CD4-positive, alpha-beta T cell treated with Interleukin-2 at 100 ng/mL for 4 hours (primary cell): Measurements from ENCODE around the gene PSD.

Experiments
- DNase-seq: peaks from one replicate; pipeline ENCODE4 v3.0.0-alpha.2; 2020; ENCODE audit warnings: low spot score

Gene PSD

DNA sequence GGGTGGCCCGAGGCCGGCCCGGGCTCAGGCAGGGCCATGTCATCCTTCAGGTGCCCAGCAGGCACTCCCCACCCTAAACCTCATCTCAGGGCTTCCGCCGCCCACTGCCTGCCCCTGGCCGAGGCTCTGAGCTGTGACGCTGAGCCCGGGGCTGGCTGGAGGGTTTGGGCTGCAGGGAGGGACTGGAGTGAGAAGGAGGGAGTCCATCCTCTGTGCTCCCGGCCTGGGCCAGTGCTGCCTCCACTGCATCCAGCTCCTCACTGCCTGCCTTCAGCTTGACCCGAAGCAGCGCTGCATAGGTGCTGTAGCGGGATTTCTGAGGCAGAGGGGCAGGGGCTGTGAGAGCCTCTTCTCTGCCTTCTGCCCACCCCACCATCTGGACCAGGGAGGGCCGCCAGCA is 15.5 kb downstream of the PSD start:
- DNase-seq: no peak

DNA sequence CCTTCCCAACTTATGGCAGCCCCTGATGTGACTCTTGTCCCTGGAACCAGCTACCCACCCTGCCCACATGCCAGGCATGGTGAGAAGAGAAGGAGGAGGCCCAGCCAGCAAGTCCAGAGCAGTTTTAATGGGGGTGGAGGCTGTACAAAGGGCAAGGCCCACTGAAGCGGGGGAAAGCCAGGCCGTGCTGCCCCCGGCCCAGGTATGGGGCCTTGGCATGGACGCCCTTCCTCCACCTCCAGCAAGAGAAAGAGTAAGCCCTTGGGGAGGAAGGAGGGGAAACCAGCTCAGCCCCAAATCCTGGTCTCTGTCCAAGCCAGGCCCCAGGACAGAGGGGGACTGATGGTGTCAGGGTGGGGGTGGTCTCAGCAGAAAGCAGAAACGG is 16.1 kb downstream of the PSD start:
- no peak for DNase-seq

DNA sequence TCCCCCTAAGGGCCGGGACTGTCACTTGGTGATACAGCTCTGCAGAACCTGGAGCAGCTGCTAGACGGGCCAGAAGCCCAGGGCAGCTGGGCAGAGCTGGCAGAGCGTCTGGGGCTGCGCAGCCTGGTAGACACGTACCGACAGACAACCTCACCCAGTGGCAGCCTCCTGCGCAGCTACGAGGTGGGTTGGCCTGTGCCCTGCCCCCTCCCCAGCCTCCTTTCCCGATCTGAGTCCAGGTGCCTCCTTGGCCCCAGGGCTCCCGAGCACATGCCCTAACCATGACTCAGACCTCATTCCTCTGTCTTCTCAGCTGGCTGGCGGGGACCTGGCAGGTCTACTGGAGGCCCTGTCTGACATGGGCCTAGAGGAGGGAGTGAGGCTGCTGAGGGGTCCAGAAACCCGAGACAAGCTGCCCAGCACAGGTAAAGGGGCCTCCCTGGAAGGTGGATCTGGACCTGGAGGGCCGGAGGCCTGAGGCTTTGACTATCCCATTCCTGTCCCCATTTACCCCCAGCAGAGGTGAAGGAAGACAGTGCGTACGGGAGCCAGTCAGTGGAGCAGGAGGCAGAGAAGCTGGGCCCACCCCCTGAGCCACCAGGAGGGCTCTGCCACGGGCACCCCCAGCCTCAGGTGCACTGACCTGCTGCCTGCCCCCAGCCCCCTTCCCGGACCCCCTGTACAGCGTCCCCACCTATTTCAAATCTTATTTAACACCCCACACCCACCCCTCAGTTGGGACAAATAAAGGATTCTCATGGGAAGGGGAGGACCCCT is 16.7 kb downstream of the PSD start:
- DNase-seq: no peak

DNA sequence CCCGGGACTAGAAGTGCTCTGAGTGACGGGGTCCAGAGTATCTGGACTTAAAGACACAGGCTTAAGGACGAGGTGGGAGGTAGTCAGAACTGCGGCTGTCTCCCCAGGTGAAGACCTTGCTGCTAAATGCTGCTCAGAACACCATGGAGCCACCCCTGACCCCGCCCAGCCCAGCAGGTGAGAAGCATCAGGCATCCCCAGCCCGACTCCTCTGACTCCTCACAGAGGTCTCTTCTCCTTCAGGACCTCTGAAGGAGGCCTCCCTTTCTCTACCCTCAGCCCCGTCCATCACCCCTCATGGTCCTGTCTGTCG is 17.3 kb downstream of the PSD start:
- no peak for DNase-seq

- no peak for DNase-seq
Observed at GRCh38 chr10:102400598-102401341, 17.8 kb downstream of the PSD start.

DNA sequence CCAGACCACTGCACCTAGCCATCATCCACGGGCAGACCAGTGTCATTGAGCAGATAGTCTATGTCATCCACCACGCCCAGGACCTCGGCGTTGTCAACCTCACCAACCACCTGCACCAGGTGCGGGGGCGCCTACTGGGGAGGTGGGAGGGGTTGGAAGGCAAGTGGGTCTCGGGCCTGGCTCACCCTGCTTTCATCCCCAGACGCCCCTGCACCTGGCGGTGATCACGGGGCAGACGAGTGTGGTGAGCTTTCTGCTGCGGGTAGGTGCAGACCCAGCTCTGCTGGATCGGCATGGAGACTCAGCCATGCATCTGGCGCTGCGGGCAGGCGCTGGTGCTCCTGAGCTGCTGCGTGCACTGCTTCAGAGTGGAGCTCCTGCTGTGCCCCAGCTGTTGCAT is 18.5 kb downstream of the PSD start:
- no peak for DNase-seq

DNA sequence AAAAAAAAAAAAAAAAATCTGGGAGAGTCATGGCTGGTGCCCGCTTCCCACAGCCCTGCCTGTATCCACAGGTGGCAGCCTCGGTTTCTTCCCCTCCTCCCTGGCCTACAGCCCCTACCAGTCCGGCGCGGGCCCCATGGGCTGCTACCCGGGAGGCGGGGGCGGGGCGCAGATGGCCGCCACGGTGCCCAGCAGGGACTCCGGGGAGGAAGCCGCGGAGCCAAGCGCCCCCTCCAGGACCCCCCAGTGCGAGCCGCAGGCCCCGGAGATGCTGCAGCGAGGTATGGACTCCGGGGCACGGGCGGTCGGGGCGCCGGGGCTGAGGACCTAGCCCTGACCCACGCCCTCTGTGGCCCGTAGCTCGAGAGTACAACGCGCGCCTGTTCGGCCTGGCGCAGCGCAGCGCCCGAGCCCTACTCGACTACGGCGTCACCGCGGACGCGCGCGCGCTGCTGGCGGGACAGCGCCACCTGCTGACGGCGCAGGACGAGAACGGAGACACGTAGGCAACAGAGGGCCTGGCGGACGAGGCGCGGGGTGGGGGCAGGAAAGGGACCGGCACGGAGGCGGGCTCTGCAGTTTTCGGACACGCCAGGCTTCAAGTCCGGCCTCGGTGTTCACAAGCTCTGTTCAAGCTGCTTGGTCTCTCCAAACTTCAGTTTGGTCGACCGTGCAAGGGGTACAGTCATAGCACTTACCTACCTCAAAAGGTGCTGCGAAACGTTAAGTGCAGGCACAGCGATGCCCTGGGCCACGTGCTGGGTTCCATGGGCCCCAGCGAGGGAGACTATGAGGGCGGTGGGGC is 19.2 kb downstream of the PSD start:
- DNase-seq: peak; percentile 90

GRCh38 chr10:102398172-102399020 is 20.2 kb downstream of the PSD start:
- DNase-seq: no peak

DNA sequence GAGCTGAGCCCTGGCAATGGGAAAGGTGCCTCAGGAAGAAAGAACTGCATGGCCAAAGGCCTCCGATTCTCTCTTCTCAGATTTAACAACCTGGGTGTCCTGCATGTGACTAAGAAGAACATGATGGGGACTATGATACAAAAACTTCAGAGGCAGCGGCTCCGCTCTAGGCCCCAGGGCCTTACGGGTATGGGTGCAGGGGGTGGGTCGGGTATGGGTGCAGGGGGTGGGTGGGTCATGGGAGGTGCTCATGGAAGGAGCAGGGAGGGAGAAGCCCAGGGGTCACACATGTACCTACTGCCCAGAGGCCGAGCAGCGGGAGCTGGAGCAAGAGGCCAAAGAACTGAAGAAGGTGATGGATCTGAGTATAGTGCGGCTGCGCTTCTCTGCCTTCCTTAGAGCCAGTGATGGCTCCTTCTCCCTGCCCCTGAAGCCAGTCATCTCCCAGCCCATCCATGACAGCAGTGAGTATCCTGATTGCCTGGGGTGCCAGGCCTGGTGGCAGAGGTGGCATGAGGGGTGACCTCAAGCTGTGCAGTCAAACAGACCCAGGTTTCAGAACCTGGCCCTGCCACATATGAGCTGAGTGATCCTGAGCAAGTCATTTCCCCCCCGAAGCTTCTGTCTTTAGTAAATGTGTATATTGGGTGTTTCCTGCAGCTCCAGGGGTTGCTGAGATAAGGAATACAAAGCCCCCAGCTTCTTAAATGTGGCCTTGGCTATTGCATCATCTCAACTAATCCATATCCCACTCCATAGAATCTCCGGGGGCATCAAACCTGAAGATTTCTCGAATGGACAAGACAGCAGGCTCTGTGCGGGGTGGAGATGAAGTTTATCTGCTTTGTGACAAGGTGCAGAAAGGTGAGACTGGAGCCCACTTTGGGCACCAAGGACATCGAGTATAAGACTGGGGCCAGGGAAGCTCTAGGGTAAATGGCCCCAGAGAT is 21.1 kb downstream of the PSD start:
- no peak for DNase-seq

DNA sequence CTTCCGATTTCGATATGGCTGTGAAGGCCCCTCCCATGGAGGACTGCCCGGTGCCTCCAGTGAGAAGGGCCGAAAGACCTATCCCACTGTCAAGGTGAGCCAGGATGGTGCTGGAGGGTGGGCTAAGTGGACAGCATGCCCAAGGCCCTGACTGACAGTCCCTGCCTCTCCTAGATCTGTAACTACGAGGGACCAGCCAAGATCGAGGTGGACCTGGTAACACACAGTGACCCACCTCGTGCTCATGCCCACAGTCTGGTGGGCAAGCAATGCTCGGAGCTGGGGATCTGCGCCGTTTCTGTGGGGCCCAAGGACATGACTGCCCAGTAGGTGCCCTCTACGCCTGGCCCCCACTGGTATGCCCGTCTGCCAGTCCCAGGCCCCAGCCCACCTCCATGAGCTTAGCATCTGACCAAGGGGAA is 21.8 kb downstream of the PSD start:
- DNase-seq: no peak

GRCh38 chr10:102396317-102396650 is 22.3 kb downstream of the PSD start:
- DNase-seq: no peak

GRCh38 chr10:102395400-102396316 is 22.9 kb downstream of the PSD start, which contains the start of gene NFKB2:
NFKB2 (plus strand) TSS chr10:102395705; CDS start chr10:102395960, 255 bp downstream.
- peak; percentile 90 for DNase-seq

GRCh38 chr10:102394801-102395399 is 23.7 kb downstream of the PSD start:
- DNase-seq: no peak

- DNase-seq: peak; percentile 98
Observed at GRCh38 chr10:102394079-102394800, 24.3 kb downstream of the PSD start.

DNA sequence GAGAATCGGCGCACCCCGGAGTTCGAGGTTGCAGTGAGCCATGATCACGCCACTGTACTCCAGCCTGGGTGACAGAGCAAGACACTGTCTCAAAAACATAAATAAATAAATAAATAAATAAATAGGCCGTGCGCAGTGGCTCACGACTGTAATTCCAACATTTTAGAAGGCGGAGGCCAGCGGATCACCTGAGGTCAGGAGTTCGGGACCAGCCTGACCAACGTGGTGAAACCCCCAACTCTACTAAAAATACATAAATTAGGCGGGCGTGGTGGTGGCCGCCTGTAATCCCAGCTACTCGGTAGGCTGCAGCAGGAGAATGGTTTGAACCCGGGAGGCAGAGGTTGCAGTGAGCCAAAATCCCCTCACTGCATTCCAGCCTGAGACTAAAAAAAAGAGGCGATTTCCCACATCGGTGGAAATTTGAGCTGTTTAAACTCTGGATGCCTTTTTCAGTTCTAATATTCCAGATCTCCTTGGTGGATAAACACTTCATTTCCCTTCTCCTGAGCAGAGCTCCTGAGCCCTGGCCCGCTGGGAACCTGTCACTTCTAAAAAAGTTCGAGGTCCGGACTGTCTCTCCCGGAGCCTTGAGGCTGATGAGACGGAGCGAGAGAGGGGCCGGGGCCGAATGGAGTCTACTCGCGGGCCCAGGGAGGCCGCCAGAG is 25.0 kb downstream of the PSD start:
- no peak for DNase-seq

DNA sequence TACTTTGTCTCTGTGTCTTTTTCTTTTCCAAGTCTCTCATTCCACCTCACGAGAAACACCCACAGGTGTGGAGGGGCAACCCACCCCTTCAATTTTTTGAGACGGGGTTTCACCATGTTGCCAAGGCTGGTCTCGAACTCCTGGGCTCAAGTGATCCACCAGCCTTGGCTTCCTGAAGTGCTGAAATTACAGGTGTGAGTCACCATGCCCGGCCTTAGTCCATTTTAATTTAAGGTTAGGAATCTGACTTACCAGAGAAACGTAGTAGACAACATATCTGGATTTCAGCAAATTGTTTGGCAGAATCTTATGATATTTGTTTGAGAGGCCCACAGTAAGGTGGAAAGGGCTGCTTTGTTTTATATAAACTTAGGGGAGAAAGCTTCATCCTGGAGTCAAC is 26.3 kb downstream of the PSD start:
- no peak for DNase-seq

- no peak for DNase-seq
Observed at GRCh38 chr10:102389894-102390293, 28.7 kb downstream of the PSD start.
